Measurements from ENCODE around the gene PPP1R9B.

The PPP1R9B gene

GRCh38 chr17:50093246-50093645, 57.2 kb downstream of the PPP1R9B start:
- Histone ChIP-seq H3K9me3 (ENCODE audit: severe bottlenecking) (no peaks in the 10 kb centered on the region), H3K4me3 (ENCODE audit: low read depth, low read length) (no peak overlapping the region), H3K27ac (no peak overlapping the region), H3K27me3 (ENCODE audit: insufficient read depth, low read depth, severe bottlenecking) (no peaks in the 10 kb centered on the region), H3K36me3 (peaks cover 13% of the 10 kb centered on the region)
- TF ChIP-seq CTCF (IDR thresholded peaks at IDR 0.05; ENCODE audit: low read depth, low read length) = no peak
- DNase-seq = no peak

GRCh38 chr17:50091918-50092285, 58.6 kb downstream of the PPP1R9B start:
- Histone ChIP-seq H3K27ac (no peak overlapping the region), H3K27me3 (ENCODE audit: insufficient read depth, low read depth, severe bottlenecking) (no peaks in the 10 kb centered on the region), H3K4me3 (ENCODE audit: low read depth, low read length) (no peak overlapping the region), H3K36me3 (peaks cover 8% of the 10 kb centered on the region; the same call in 1 of the 2 replicates), H3K9me3 (ENCODE audit: severe bottlenecking) (no peaks in the 10 kb centered on the region)
- DNase-seq = no peak
- no peak for TF ChIP-seq CTCF (IDR thresholded peaks at IDR 0.05; ENCODE audit: low read depth, low read length)

GRCh38 chr17:50090971-50091917, 59.2 kb downstream of the PPP1R9B start:
- no peak overlapping the region for H3K27ac ChIP-seq
- H3K4me3 ChIP-seq (ENCODE audit: low read depth, low read length) = no peak overlapping the region
- H3K27me3 ChIP-seq (ENCODE audit: insufficient read depth, low read depth, severe bottlenecking) = no peaks in the 10 kb centered on the region
- DNase-seq = no peak
- H3K9me3 ChIP-seq (ENCODE audit: severe bottlenecking) = no peaks in the 10 kb centered on the region
- H3K36me3 ChIP-seq = peaks cover 8% of the 10 kb centered on the region; the same call in 1 of the 2 replicates
- no peak for TF ChIP-seq CTCF (IDR thresholded peaks at IDR 0.05; ENCODE audit: low read depth, low read length)

GRCh38 chr17:50090071-50090470, 60.4 kb downstream of the PPP1R9B start:
- Histone ChIP-seq H3K27ac (no peak overlapping the region), H3K36me3 (peaks cover 8% of the 10 kb centered on the region; the same call in 1 of the 2 replicates), H3K9me3 (ENCODE audit: severe bottlenecking) (no peaks in the 10 kb centered on the region), H3K27me3 (ENCODE audit: insufficient read depth, low read depth, severe bottlenecking) (no peaks in the 10 kb centered on the region), H3K4me3 (ENCODE audit: low read depth, low read length) (no peak overlapping the region)
- no peak for TF ChIP-seq CTCF (IDR thresholded peaks at IDR 0.05; ENCODE audit: low read depth, low read length)
- no peak for DNase-seq

- Histone ChIP-seq H3K27ac (no peak overlapping the region), H3K36me3 (peaks cover 8% of the 10 kb centered on the region; the same call in 1 of the 2 replicates), H3K27me3 (ENCODE audit: insufficient read depth, low read depth, severe bottlenecking) (no peaks in the 10 kb centered on the region), H3K4me3 (ENCODE audit: low read depth, low read length) (no peak overlapping the region), H3K9me3 (ENCODE audit: severe bottlenecking) (no peaks in the 10 kb centered on the region)
- DNase-seq = no peak
- no peak for TF ChIP-seq CTCF (IDR thresholded peaks at IDR 0.05; ENCODE audit: low read depth, low read length)
Observed at GRCh38 chr17:50088952-50089825, 61.3 kb downstream of the PPP1R9B start.

Measured in WERI-Rb-1 (cell line).